MV-4-11 (cell line): ENCODE measurements around the gene ODC1.

Source experiments
- DNase-seq: peaks from one replicate; lab custom pipeline; 2025; lab: John Stamatoyannopoulos, UW

The ODC1 gene

DNA sequence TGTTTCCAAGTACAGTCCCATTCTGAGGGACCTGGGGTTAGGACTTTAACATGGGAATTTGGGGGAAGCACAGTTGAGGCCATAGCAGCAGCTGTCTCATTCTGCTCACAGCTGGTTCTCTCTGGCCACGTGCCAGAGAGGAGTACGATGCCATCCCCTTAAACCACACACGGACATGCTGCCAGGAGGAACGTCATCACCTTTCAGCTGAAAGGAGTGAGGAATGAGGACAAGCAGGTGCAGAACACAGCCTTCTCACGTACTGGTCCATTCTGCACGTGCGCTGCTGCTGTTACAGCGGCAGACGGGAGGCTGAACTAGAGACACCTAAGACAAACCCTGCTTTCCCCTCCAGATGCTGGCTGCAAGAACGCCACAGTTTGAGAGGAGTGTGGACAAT lies 33.5 kb downstream of the ODC1 start:
- no peak for DNase-seq

DNA sequence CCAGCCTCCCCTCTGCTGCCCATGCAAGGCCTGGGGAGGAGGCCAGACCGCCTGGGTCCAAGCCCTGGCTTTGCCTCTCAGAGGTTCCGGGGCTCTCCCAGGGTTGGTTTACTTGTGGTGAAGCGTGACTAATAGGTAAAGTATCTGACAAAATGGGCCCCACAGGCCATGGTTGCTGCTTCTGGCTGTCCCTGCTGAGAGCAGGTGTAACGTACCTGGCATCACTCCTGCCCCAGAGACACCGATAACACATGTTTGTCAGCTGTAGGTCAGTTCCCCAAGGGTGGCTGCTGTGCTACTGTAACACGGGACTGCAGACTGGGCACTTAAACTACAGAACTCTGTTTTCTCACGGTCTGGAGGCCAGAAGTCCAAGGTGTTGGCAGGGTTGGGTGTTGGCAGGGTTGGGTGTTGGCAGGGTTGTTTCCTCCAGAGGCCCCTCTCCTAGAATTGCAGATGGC lies 34.1 kb downstream of the ODC1 start:
- DNase-seq: no peak

- no peak for DNase-seq
Measured at GRCh38 chr2:10413503-10413902, 34.6 kb downstream of the ODC1 start.

DNA sequence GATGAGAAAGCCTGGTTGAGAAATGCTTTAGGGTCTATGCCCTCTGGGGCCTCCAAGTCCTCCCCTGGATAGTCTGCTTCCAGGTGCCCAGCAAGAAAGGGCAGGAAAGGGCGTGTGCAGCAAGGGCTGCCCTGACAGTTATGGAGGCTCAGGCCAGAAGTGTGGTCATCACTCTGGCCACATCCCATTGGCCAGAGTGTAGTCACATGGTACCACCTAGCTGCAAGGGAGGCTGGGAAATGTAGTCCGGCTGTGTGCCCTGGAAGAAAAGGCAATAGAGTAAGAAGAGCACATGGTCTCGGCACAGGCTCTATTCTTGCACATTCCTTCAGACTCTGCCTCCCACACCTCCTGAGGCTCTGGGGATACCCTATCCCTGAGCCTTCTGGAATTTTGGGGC lies 35.7 kb downstream of the ODC1 start:
- peak; percentile 11 for DNase-seq

- no peak for DNase-seq
Measured at GRCh38 chr2:10411557-10411956, 36.6 kb downstream of the ODC1 start.

GRCh38 chr2:10410823-10411437 lies 37.2 kb downstream of the ODC1 start:
- DNase-seq: no peak

DNA sequence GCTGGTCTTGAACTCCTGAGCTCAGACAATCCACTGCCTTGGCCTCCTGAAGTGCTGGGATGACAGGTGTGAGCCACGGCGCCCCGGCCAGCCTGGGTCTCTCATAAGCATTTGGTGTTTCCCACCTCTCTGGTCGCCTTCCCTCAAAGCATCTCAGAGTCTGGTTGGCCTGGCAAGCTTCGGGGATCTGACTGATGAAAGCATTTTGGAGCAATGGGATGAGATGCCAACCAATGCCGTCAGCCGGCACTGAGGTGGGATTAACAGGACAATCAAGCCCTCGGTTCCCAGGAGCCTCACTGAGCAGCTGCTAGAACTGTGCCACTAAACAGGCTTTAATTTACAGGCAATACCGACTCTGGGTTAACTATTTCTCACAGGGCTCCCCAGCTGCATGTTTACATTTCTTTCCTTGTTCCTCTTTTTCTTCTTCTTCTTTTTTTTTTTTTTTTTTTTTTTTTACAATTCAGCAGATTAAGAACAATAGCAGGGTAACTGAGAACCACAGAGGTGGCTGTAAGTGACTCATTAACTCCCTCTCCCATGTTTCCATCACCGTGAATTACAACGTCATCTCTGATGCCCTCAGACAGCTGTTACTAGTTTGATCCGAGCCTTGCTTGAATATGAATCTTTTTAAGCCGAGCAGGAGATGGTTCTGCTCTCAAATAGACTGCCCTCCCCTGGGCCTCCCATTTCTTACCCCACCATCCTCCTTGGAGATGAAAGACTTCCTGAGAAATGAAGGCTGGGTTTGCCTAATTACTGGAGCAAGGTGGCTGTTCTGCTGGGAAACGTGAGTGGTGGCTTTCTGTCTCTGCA lies 37.9 kb downstream of the ODC1 start:
- peak; percentile 95 for DNase-seq

GRCh38 chr2:10408649-10409579 lies 39.2 kb downstream of the ODC1 start:
- DNase-seq: peak; percentile 50

GRCh38 chr2:10407841-10408648 lies 40.1 kb downstream of the ODC1 start:
- DNase-seq: peak; percentile 98

DNA sequence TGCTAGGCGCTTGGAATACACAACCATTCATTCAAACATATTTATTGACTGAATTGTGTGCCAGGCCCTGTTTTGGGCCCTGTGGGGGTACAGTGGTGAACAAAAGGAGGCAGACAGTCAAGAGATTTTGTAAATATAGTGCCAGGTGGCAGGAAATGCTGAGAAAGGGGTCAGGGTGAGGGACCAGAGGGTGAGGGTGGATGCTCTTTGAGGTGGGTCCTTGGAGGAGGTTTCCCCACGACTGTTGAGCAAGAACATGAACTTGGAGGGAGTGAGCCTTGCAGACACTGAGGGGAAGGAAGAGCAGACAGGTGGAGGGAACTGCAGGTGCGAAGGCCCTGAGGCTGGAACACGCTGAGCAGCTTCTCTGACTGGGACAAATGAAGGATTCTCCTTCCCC lies 40.7 kb downstream of the ODC1 start:
- DNase-seq: no peak

- DNase-seq: no peak
Measured at GRCh38 chr2:10406491-10407188, 41.5 kb downstream of the ODC1 start.

- no peak for DNase-seq
Measured at GRCh38 chr2:10406016-10406415, 42.1 kb downstream of the ODC1 start.

DNA sequence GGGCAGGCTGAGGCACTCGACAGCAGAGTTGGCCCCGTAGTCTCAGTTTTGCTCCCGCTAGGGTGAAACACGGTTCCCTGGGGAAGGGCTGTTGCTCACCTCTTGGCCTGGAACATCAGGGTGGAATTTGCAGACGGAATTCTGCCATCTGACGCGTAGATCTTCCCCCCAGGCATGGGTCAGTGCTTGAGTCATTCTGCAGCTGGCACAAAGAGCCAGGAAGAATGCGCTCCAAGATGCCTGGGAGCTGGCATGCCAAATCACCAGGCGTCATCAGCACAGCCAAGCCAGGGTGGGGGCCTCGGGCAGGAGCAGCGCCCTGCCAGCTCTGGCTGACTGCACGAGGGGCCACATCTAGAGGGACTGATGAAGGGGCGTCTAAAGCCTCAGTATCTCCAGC lies 42.7 kb downstream of the ODC1 start:
- no peak for DNase-seq

DNA sequence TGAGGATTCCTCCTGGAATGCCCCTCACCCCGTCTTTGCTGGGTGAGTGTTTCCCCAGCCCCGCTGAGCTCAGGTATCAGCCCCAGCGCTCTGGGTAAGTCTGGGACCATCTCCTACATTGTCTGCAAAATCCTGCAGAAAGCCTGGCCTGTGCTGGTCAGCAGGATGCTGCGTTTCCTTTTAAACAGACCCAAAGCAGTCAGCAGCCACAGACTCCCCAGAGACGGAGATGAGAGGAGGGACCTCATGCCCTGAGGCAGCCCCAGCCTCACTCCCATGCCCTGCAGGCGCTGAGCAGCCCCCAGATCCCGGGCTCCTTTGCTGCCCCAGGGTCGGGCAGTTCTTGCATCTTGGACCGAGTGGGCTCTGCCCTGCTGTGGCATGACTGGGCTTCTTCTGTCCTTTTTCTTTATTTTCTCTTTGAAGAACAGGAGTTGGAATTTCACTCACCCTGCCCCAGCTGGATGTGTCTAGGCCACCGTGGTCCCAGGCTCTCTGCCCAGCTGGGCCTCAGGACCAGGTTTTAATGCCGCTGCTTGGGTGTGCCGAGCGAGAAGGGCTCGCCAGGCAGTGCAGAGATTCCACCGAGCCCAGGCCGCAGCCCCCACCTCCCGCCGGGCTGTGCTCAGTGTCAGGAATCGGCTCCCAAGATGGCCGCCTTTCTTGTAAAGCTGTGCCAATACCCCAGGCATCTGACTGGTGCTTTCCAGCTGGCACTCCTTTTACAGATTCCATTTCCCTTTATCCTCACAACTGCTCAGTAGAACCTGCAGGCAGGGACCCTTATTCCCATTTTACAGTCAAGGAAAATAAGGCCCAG lies 43.6 kb downstream of the ODC1 start:
- DNase-seq: no peak

- no peak for DNase-seq
Measured at GRCh38 chr2:10402653-10403215, 45.4 kb downstream of the ODC1 start.

DNA sequence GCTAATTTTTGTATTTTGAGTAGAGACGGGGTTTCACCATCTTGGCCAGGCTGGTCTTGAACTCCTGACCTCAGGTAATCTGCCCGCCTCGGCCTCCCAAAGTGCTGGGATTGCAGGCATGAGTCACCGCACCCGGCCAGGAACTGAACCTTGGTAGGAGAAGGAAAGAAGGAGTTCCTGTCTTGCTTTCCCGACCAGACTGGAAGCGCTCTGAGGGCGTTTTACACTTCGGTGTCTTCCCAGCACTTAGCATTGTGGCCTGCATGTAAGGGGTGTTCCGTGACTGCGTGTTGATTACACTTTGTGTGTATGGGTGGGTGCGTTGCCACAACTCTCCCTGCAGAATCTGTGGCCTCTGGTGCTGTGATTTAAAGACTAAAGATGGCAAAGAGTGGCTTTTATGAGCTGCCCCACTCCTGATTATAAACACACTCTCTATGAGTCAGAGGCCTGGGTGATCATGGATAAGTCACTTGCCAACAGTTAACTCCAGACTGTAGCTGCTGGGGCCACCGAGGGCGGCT lies 46.0 kb downstream of the ODC1 start:
- DNase-seq: peak; percentile 16

- no peak for DNase-seq
Measured at GRCh38 chr2:10400978-10401951, 46.9 kb downstream of the ODC1 start.

- DNase-seq: peak; percentile 98
Measured at GRCh38 chr2:10400568-10400977, 47.6 kb downstream of the ODC1 start.
